HepG2 (cell line): ENCODE data around the gene TMCC2. TPM values are rescaled to one million over a fixed set of nuclear protein-coding genes. Genes with fewer than 3 reads are reported as not detected.

Experiments
- ATAC-seq: fragments of 200-7000 bp; cut with Tn5 transposase; 3 replicates; pipeline ENCODE4 v1.9.1; 2020; ENCODE audit warnings: mild to moderate bottlenecking, moderate library complexity
- BruUV-seq: library from RNA; stranded (reverse); fragments of 400-500 nt; replicated peaks from 2 replicates; lab custom pipeline; 2021; lab: Mats Ljungman, UMichigan
- CTCF ChIA-PET: fragments of 300-600 bp; formaldehyde crosslinking; extraction: SDS; loops from one replicate; lab custom pipeline; 2021; ENCODE audit warnings: low total read pairs, inconsistent platforms, low intra/inter-chr PET ratio; lab: Yijun Ruan, JAX
- POLR2A ChIA-PET: fragments of 350-600 bp; sonication (Branson Sonifier 250); formaldehyde crosslinking; loops from one replicate; lab custom pipeline; 2020; ENCODE audit warnings: antibody characterized with exemption, inconsistent platforms; lab: Yijun Ruan, JAX
- DNase-seq: peaks from one replicate; pipeline ENCODE4 v3.0.0-alpha.2; 2015; ENCODE audit warnings: low spot score
- FAIRE-seq: peaks from 3 replicates; lab custom pipeline; 2011; peaks lifted over from hg19 to GRCh38; lab: Jason Lieb, UNC
- H2AFZ ChIP-seq: one replicate; pipeline ENCODE4 v1.6.1; 2011; ENCODE audit warnings: low read length, inconsistent platforms
- H3K27ac ChIP-seq: fragments of 300-600 bp; 3 replicates; pipeline ENCODE4 v1.8.0; 2011; ENCODE audit warnings: mixed run types, mild to moderate bottlenecking, mixed read lengths, low read length, inconsistent platforms; ENCODE audit not compliant: insufficient read depth; ENCODE audit errors: extremely low read length
- H3K27me3 ChIP-seq, 2 experiments: fragments of 200-600 bp in 1 of 2; 2 replicates in 1 of 2; 3 replicates in 1 of 2; pipeline versions ENCODE4 v1.6.0 to v1.8.0; 2011; ENCODE audit warnings: low read length in 2 of 2, mild to moderate bottlenecking in 2 of 2, moderate library complexity in 2 of 2, inconsistent platforms in 1 of 2; ENCODE audit not compliant: insufficient read depth in 2 of 2, control insufficient read depth in 1 of 2
- H3K36me3 ChIP-seq, 2 experiments: fragments of 200-600 bp in 1 of 2; replicated peaks in 1 of 2; 2 replicates in 1 of 2; 3 replicates in 1 of 2; pipeline versions ENCODE4 v1.5.1 to v1.8.0; 2011; ENCODE audit warnings: low read length in 2 of 2, inconsistent platforms in 1 of 2; ENCODE audit not compliant: insufficient read depth in 2 of 2, control insufficient read depth in 1 of 2
- H3K4me1 ChIP-seq: 2 replicates; pipeline ENCODE4 v1.5.1; 2012; ENCODE audit warnings: low read length, inconsistent platforms; ENCODE audit not compliant: insufficient read depth
- H3K4me2 ChIP-seq: 2 replicates; pipeline ENCODE4 v1.6.0; 2011; ENCODE audit warnings: low read depth, low read length, inconsistent platforms
- H3K4me3 ChIP-seq, 3 experiments: fragments of 200-600 bp in 1 of 3; sonication (generic), shearing (Covaris generic) in 1 of 3; replicated peaks in 1 of 3; 2 replicates each; pipeline ENCODE4 v1.5.1; 2011 to 2016; ENCODE audit warnings: low read length in 3 of 3, inconsistent platforms in 2 of 3, low read depth in 2 of 3, mild to moderate bottlenecking in 2 of 3, control low read depth in 1 of 3, mixed read lengths in 1 of 3; ENCODE audit not compliant: insufficient read depth in 1 of 3
- H3K79me2 ChIP-seq: one replicate; pipeline ENCODE4 v1.6.1; 2011; ENCODE audit warnings: low read length, inconsistent platforms; ENCODE audit not compliant: insufficient read depth
- H3K9ac ChIP-seq: 2 replicates; pipeline ENCODE4 v1.6.0; 2011; ENCODE audit warnings: mild to moderate bottlenecking, low read depth, low read length, inconsistent platforms; ENCODE audit not compliant: insufficient read depth
- H3K9me3 ChIP-seq: 2 replicates; pipeline ENCODE4 v1.5.1; 2012; ENCODE audit warnings: mild to moderate bottlenecking, low read length
- H4K20me1 ChIP-seq: 2 replicates; pipeline ENCODE4 v1.6.0; 2011; ENCODE audit warnings: inconsistent platforms, mild to moderate bottlenecking, low read length, moderate library complexity; ENCODE audit not compliant: insufficient read depth
- CREM ChIP-seq, 2 experiments: sonication (generic) in 1 of 2; formaldehyde crosslinking in 1 of 2; IDR thresholded peaks; 2 replicates each; pipeline versions ENCODE4 v1.4.0 to v1.6.1; 2016 to 2020; ENCODE audit warnings: antibody characterized with exemption in 1 of 2, mild to moderate bottlenecking in 1 of 2, missing genetic modification reagents in 1 of 2
- EEA1 ChIP-seq: sonication (generic); formaldehyde crosslinking; IDR thresholded peaks from 2 replicates; pipeline ENCODE4 v1.5.1; 2020; ENCODE audit warnings: mild to moderate bottlenecking, missing genetic modification reagents, borderline replicate concordance
- JUND ChIP-seq: sonication (generic); formaldehyde crosslinking; IDR thresholded peaks from 2 replicates; pipeline ENCODE4 v1.8.0; 2022; ENCODE audit warnings: mild to moderate bottlenecking, missing genetic modification reagents
- NAIF1 ChIP-seq: sonication (generic); formaldehyde crosslinking; IDR thresholded peaks from 2 replicates; pipeline ENCODE4 v1.5.0; 2020; ENCODE audit warnings: mild to moderate bottlenecking, missing genetic modification reagents, borderline replicate concordance
- YY1 ChIP-seq: IDR thresholded peaks from 2 replicates; pipeline ENCODE4 v1.6.1; 2011; ENCODE audit warnings: low read length, low read depth, moderate library complexity, mild to moderate bottlenecking; ENCODE audit not compliant: insufficient read depth, insufficient replicate concordance
- ZMAT3 ChIP-seq: sonication (generic); formaldehyde crosslinking; conservative IDR thresholded peaks from 2 replicates; pipeline ENCODE4 v1.7.0; 2021; ENCODE audit warnings: missing genetic modification reagents
- ZNF382 ChIP-seq: sonication (generic); formaldehyde crosslinking; IDR thresholded peaks from 2 replicates; pipeline ENCODE4 v1.5.0; 2020; ENCODE audit warnings: missing genetic modification reagents, mild to moderate bottlenecking, borderline replicate concordance
- ZNF746 ChIP-seq: sonication (generic); formaldehyde crosslinking; IDR thresholded peaks from 2 replicates; pipeline ENCODE4 v1.8.0; 2022; ENCODE audit warnings: mild to moderate bottlenecking, missing genetic modification reagents
- ZNF776 ChIP-seq: sonication (generic); formaldehyde crosslinking; IDR thresholded peaks from 2 replicates; pipeline ENCODE4 v1.4.0; 2020; ENCODE audit warnings: mild to moderate bottlenecking, missing genetic modification reagents
- WGBS: methylation state at CpG from one replicate; pipeline ENCODE4 v1.1.6; 2017; ENCODE audit warnings: low lambda C conversion rate; 5-methylcytosine and 5-hydroxymethylcytosine counted together
- in situ Hi-C: cut with HindIII; loops from 2 replicates; pipeline ENCODE4 v1.10.0; 2017; ENCODE audit warnings: low pct_unique_long_range_greater_than_20kb; ENCODE audit not compliant: extremely low pct_ligation_motif_present
- intact Hi-C: fragments of 100-400 bp; cut with micrococcal nuclease; formaldehyde crosslinking; loops from one replicate; pipeline ENCODE4 v1.10.0; 2022; ENCODE audit not compliant: unreplicated experiment
- polyA plus RNA-seq, 8 experiments: library from polyadenylated mRNA; depleted of rRNA in 3 of 8; stranded (reverse) in 7 of 8; unstranded in 1 of 8; fragments of >200 nt; fragmentation: Illumina TruSeq in 4 of 8; extraction: Trizol in 4 of 8; gene quantifications; 2 replicates each; pipeline versions ENCODE4 v1.2.1 to v1.2.3, GENCODE V29; 2011 to 2016; ENCODE audit warnings: low read depth in 4 of 8, missing spikeins in 1 of 8, mixed read lengths in 1 of 8; ENCODE audit not compliant: insufficient read depth in 1 of 8
- total RNA-seq, 5 experiments: library from RNA; depleted of rRNA; stranded (reverse); fragments of >200 nt; fragmentation: Illumina TruSeq; extraction: Trizol; gene quantifications; 2 replicates each; pipeline ENCODE4 v1.2.3, GENCODE V29; 2016; ENCODE audit warnings: low read depth in 1 of 5
- TF ChIP-seq, protein P1 (sequence below): sonication (generic); formaldehyde crosslinking; IDR thresholded peaks from 2 replicates; pipeline ENCODE4 v1.4.0; 2020; ENCODE audit warnings: missing genetic modification reagents, mild to moderate bottlenecking, borderline replicate concordance
- TF ChIP-seq, protein P2 (sequence below): conservative IDR thresholded peaks from 2 replicates; pipeline ENCODE4 v1.6.1; 2018; ENCODE audit warnings: missing genetic modification reagents
- TF ChIP-seq, protein P3 (sequence below): sonication (generic); formaldehyde crosslinking; IDR thresholded peaks from 2 replicates; pipeline ENCODE4 v1.4.0; 2020; ENCODE audit warnings: mild to moderate bottlenecking, missing genetic modification reagents
- TF ChIP-seq, protein P4 (sequence below): IDR thresholded peaks from 2 replicates; pipeline ENCODE4 v1.6.1; 2012; ENCODE audit warnings: low read depth, low read length, improper control_type of control experiment
- TF ChIP-seq, protein P5 (sequence below): sonication (generic); formaldehyde crosslinking; IDR thresholded peaks from 2 replicates; pipeline ENCODE4 v1.8.1; 2022; ENCODE audit warnings: low read depth, mild to moderate bottlenecking, missing genetic modification reagents

Gene TMCC2
- total and polyA plus RNA-seq, 2 of the 13 experiments (the other 11 are each of a cell fraction or from before 2014, with no cell fraction given), result 0.12 to 0.24 TPM

DNA sequence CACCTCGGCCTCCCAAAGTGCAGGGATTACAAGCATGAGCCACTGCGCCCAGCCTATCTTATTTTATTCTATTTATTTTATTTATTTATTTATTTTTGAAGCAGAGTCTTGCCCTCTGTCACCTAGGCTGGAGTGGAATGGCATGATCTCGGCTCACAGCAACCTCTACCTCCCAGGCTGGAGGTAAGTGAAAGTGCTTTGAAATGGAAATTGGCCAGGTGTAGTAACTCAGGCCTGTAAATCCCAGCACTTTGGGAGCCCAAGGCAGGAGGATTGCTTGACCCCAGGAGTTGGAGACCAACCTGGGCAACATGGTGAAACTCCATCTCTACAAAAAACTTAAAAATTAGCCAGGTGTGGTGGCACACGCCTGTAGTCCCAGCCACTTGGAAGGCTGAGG is 11.2 kb upstream of the TMCC2 start (continued):
- no peak for TF ChIP-seq ZNF746 (CRISPR knock-in tag)
- TF ChIP-seq ZNF776, result no peak
- TF ChIP-seq ZNF382, result no peak
- TF ChIP-seq, protein P1, sequence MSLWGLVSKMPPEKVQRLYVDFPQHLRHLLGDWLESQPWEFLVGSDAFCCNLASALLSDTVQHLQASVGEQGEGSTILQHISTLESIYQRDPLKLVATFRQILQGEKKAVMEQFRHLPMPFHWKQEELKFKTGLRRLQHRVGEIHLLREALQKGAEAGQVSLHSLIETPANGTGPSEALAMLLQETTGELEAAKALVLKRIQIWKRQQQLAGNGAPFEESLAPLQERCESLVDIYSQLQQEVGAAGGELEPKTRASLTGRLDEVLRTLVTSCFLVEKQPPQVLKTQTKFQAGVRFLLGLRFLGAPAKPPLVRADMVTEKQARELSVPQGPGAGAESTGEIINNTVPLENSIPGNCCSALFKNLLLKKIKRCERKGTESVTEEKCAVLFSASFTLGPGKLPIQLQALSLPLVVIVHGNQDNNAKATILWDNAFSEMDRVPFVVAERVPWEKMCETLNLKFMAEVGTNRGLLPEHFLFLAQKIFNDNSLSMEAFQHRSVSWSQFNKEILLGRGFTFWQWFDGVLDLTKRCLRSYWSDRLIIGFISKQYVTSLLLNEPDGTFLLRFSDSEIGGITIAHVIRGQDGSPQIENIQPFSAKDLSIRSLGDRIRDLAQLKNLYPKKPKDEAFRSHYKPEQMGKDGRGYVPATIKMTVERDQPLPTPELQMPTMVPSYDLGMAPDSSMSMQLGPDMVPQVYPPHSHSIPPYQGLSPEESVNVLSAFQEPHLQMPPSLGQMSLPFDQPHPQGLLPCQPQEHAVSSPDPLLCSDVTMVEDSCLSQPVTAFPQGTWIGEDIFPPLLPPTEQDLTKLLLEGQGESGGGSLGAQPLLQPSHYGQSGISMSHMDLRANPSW (CRISPR knock-in tag), result no peak
- TF ChIP-seq, protein P2, sequence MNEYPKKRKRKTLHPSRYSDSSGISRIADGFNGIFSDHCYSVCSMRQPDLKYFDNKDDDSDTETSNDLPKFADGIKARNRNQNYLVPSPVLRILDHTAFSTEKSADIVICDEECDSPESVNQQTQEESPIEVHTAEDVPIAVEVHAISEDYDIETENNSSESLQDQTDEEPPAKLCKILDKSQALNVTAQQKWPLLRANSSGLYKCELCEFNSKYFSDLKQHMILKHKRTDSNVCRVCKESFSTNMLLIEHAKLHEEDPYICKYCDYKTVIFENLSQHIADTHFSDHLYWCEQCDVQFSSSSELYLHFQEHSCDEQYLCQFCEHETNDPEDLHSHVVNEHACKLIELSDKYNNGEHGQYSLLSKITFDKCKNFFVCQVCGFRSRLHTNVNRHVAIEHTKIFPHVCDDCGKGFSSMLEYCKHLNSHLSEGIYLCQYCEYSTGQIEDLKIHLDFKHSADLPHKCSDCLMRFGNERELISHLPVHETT (CRISPR knock-in tag), result no peak
- no peak for TF ChIP-seq CREM (IDR thresholded peaks at IDR 0.05)
- TF ChIP-seq CREM (CRISPR knock-in tag; IDR thresholded peaks at IDR 0.05), result no peak
- TF ChIP-seq NAIF1 (CRISPR knock-in tag), result no peak

DNA sequence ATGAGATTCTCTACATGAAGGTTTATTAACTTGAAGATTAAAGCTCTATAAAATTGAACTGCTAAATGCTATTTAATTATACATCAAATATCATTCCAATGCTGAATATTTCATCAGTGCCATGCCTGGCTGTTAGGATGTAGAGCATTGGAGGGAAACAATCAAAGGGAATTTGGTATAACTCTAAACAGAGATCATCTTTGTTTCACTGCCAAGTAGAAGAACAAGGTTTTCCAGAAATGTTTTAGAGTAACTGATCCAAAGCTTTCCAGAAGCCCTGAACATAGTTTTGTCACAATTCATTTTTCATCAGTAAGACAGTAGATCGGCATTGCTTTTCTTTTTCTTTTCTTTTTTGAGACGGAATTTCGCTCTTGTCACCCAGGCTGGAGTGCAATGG is 10.3 kb upstream of the TMCC2 start:
- Histone ChIP-seq H3K4me2 (no peak overlapping the region), H3K27ac (no peak overlapping the region), H3K4me3 (no peak overlapping the region), H3K79me2 (no peaks in the 10 kb centered on the region), H3K9ac (no peak overlapping the region), H3K27me3 (peaks cover 3 to 8% of the 10 kb centered on the region in 2 experiments; a peak in 2 of 5 replicates), H2AFZ (no peak overlapping the region), H4K20me1 (no peaks in the 10 kb centered on the region), H3K36me3 (no peaks in the 10 kb centered on the region), H3K4me1 (peaks cover 2% of the 10 kb centered on the region), H3K9me3 (no peaks in the 10 kb centered on the region)
- POLR2A ChIA-PET, result no interaction called here
- intact Hi-C loops (no loop called here), in situ Hi-C loops (no loop called here)
- CTCF ChIA-PET, result no interaction called here
- no peak for DNase-seq
- WGBS, result 50% methylated on average over 3 of the region's 3 CpGs
- no peak for ATAC-seq
- no TSS peak for BruUV-seq
- no peak for FAIRE-seq
- TF ChIP-seq CREM (IDR thresholded peaks at IDR 0.05), result no peak
- TF ChIP-seq CREM (CRISPR knock-in tag; IDR thresholded peaks at IDR 0.05), result no peak
- TF ChIP-seq, protein P3, sequence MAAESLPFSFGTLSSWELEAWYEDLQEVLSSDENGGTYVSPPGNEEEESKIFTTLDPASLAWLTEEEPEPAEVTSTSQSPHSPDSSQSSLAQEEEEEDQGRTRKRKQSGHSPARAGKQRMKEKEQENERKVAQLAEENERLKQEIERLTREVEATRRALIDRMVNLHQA (CRISPR knock-in tag), result no peak
- TF ChIP-seq YY1, result no peak
- TF ChIP-seq, protein P4, sequence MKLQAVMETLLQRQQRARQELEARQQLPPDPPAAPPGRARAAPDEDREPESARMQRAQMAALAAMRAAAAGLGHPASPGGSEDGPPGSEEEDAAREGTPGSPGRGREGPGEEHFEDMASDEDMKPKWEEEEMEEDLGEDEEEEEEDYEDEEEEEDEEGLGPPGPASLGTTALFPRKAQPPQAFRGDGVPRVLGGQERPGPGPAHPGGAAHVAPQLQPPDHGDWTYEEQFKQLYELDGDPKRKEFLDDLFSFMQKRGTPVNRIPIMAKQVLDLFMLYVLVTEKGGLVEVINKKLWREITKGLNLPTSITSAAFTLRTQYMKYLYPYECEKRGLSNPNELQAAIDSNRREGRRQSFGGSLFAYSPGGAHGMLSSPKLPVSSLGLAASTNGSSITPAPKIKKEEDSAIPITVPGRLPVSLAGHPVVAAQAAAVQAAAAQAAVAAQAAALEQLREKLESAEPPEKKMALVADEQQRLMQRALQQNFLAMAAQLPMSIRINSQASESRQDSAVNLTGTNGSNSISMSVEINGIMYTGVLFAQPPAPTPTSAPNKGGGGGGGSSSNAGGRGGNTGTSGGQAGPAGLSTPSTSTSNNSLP, result no peak
- no peak for TF ChIP-seq EEA1 (CRISPR knock-in tag)
- no peak for TF ChIP-seq JUND (CRISPR knock-in tag)
- TF ChIP-seq, protein P5, sequence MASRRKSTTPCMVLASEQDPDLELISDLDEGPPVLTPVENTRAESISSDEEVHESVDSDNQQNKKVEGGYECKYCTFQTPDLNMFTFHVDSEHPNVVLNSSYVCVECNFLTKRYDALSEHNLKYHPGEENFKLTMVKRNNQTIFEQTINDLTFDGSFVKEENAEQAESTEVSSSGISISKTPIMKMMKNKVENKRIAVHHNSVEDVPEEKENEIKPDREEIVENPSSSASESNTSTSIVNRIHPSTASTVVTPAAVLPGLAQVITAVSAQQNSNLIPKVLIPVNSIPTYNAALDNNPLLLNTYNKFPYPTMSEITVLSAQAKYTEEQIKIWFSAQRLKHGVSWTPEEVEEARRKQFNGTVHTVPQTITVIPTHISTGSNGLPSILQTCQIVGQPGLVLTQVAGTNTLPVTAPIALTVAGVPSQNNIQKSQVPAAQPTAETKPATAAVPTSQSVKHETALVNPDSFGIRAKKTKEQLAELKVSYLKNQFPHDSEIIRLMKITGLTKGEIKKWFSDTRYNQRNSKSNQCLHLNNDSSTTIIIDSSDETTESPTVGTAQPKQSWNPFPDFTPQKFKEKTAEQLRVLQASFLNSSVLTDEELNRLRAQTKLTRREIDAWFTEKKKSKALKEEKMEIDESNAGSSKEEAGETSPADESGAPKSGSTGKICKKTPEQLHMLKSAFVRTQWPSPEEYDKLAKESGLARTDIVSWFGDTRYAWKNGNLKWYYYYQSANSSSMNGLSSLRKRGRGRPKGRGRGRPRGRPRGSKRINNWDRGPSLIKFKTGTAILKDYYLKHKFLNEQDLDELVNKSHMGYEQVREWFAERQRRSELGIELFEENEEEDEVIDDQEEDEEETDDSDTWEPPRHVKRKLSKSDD, result no peak
- no peak for TF ChIP-seq ZMAT3 (CRISPR knock-in tag)
